Stimulated activated naive B cell treated with anti-CD40 and anti-IgM and Interleukin-4, amounts not matched to agents 10 μg/mL and 1 μg/mL and 100 μg/mL, for 72 hours (primary cell): ENCODE results near the gene CPB2.

Source experiments
- ATAC-seq, 2 donors: fragments of 150-1000 bp; cut with Tn5 transposase; replicated peaks; 2 replicates each; pipeline ENCODE4 v1.10.0; 2021; ENCODE audit warnings: moderate library complexity in 1 of 2
- DNase-seq: peaks from one replicate; pipeline ENCODE4 v3.0.0; 2021
- H3K27ac Mint-ChIP-seq: one replicate; pipeline ENCODE4 v1.8.0; 2022; ENCODE audit warnings: mild to moderate bottlenecking, mixed read lengths
- H3K27me3 Mint-ChIP-seq, 2 donors: one replicate each; pipeline ENCODE4 v1.8.0; 2022; ENCODE audit warnings: mixed read lengths in 2 of 2
- H3K36me3 Mint-ChIP-seq, 2 donors: one replicate each; pipeline ENCODE4 v1.8.0; 2022; ENCODE audit warnings: mixed read lengths in 2 of 2, mild to moderate bottlenecking in 1 of 2
- H3K4me1 Mint-ChIP-seq, 2 donors: one replicate each; pipeline ENCODE4 v1.8.0; 2022; ENCODE audit warnings: mixed read lengths in 2 of 2, mild to moderate bottlenecking in 1 of 2
- H3K4me3 Mint-ChIP-seq, 2 donors: one replicate each; pipeline ENCODE4 v1.8.0; 2022; ENCODE audit warnings: mild to moderate bottlenecking in 2 of 2, mixed read lengths in 2 of 2, moderate library complexity in 1 of 2
- H3K9me3 Mint-ChIP-seq, 2 donors: one replicate each; pipeline ENCODE4 v1.8.0; 2022; ENCODE audit warnings: mixed read lengths in 2 of 2, mild to moderate bottlenecking in 1 of 2

The CPB2 gene

GRCh38 chr13:46134961-46135522 lies 30.2 kb upstream of the CPB2 start:
- Mint-ChIP-seq H3K27me3 (no peaks in the 10 kb centered on the region), H3K27ac (peak overlapping the region; percentile 93), H3K36me3 (peaks cover 55 to 73% of the 10 kb centered on the region in 2 donors), H3K9me3 (no peaks in the 10 kb centered on the region), H3K4me1 (peaks cover 14 to 23% of the 10 kb centered on the region in 2 donors), H3K4me3 (no peak overlapping the region)
- ATAC-seq (no peak), DNase-seq (no peak)

DNA sequence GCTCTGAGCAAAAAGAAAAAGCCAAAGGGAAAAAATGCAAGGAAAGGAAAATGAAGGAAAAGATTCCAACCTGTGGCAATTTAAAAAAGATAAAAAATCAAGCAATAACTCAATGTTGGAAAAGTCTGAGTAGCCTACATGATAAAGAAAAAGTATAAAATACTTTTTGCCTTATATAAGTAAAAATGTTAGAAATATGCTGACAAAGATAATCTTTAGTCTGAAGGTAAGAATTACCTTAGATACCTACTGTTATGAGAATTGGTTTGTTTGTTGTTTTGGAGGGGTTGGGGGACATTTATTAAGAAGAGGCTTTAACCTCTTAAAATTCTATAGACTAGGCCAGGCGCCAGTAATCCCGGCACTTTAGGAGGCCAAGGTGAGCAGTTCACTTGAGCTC lies 29.7 kb upstream of the CPB2 start:
- Mint-ChIP-seq H3K4me3 (no peak overlapping the region), H3K36me3 (peaks cover 55 to 73% of the 10 kb centered on the region in 2 donors), H3K4me1 (peaks cover 16 to 19% of the 10 kb centered on the region in 2 donors), H3K27me3 (no peaks in the 10 kb centered on the region), H3K27ac (peak overlapping the region; percentile 62), H3K9me3 (no peaks in the 10 kb centered on the region)
- ATAC-seq (no peak), DNase-seq (no peak)

DNA sequence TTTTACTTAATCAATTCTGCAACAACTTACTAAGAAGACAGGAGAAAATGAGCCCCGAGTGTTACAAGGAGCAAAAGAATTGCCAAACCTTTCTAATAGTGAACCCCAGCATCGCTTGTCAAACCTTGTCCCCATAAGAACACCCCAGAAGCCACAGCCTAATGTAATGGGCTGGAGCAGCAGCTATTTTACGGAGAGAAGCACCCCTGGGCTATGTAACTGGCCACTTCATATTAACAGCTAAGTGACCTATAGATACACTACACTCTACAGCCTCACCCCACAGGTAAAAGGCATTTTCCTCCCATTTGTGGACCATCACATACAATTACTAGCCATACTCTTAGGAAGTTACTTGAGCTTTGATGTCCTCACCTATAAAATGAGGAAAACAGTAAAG lies 27.3 kb upstream of the CPB2 start:
- peaks cover 60 to 84% of the 10 kb centered on the region in 2 donors for H3K36me3 Mint-ChIP-seq
- ATAC-seq = no peak
- no peak for DNase-seq
- peak overlapping the region; percentile 31 for H3K27ac Mint-ChIP-seq
- no peaks in the 10 kb centered on the region for H3K9me3 Mint-ChIP-seq
- H3K27me3 Mint-ChIP-seq = no peaks in the 10 kb centered on the region
- H3K4me1 Mint-ChIP-seq = peaks cover 19 to 24% of the 10 kb centered on the region in 2 donors
- no peak overlapping the region for H3K4me3 Mint-ChIP-seq

GRCh38 chr13:46131705-46132104 lies 26.9 kb upstream of the CPB2 start:
- Mint-ChIP-seq H3K36me3 (peaks cover 61 to 84% of the 10 kb centered on the region in 2 donors), H3K4me1 (peaks cover 20 to 28% of the 10 kb centered on the region in 2 donors), H3K27me3 (no peaks in the 10 kb centered on the region), H3K9me3 (no peaks in the 10 kb centered on the region), H3K27ac (peak overlapping the region; percentile 9), H3K4me3 (no peak overlapping the region)
- no peak for ATAC-seq
- DNase-seq = no peak

DNA sequence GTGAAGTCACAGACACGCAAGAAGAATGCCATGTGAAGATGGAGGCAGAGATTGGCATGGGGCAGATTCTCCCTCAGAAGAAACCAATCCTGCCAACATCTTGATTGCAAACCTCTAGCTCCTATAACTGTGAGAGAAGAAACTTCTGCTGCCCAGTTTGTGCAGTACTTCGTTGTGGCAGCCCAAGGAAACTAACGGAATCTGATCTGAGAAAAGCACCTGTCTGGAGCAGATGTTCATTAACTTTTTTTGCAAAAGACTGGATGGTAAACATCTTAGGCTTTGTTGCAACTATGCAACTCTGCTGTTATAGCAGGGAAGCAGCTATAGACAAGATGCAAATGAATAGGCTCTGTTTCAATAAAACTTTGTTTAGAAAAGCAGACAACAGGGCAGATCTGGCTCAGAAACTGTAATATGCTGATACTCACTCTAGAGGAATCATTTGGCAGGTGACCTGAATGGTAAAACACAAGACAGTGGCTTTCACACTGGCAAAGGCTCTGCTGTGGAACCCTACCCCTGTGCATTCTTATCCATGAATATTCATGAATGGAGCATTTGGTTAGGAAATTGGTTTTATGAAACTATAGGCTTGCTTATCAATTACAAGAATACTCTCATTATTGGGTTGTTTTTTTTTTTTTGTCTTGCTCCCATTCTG lies 25.3 kb upstream of the CPB2 start:
- Mint-ChIP-seq H3K36me3 (peaks cover 52 to 80% of the 10 kb centered on the region in 2 donors), H3K27me3 (no peaks in the 10 kb centered on the region), H3K4me3 (peak overlapping the region in 1 of 2 donors; percentile 5), H3K4me1 (peaks cover 24 to 33% of the 10 kb centered on the region in 2 donors), H3K9me3 (no peaks in the 10 kb centered on the region), H3K27ac (peak overlapping the region; percentile 38)
- DNase-seq (no peak), ATAC-seq (no peak)

- Mint-ChIP-seq H3K27ac (peak overlapping the region; percentile 1), H3K9me3 (no peaks in the 10 kb centered on the region), H3K4me1 (peaks cover 30 to 42% of the 10 kb centered on the region in 2 donors), H3K36me3 (peaks cover 49 to 78% of the 10 kb centered on the region in 2 donors), H3K27me3 (no peaks in the 10 kb centered on the region), H3K4me3 (no peak overlapping the region)
- ATAC-seq = no peak
- no peak for DNase-seq
Observed at GRCh38 chr13:46129124-46129523, 24.3 kb upstream of the CPB2 start.

DNA sequence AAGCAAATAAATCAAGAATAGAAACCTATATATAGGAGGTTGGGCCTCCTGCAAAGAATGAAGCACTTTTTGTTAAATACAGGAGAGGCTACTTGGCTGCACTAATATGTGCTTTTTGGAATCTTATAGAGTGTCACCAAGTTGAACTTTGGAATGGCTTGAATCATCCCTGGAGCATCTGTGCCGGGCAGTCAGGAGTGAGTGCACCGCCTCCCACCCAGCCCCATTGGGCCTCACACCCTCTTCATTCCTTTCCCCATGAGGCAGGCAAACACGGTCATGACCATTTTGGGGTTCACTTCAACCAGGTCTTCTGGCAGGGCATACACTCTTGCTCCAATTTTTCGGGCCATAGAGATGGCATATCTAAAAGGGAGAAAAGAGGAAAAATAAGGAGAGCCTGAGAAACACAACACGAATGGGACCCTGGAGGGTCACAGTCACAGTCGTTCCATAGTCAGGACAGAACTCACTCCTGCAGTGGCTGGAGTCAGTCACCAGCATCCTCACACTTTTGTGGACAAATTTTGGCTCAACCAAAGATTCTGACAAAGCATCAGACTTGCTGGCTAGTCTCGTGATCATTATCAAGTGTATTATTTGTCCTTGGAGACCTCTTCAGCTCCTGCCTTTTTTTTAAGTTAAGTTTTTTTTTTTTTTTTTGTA lies 22.7 kb upstream of the CPB2 start:
- H3K27ac Mint-ChIP-seq = peak overlapping the region; percentile 9
- no peak for DNase-seq
- peaks cover 36 to 62% of the 10 kb centered on the region in 2 donors for H3K36me3 Mint-ChIP-seq
- no peaks in the 10 kb centered on the region for H3K27me3 Mint-ChIP-seq
- no peak for ATAC-seq
- no peaks in the 10 kb centered on the region for H3K9me3 Mint-ChIP-seq
- no peak overlapping the region for H3K4me3 Mint-ChIP-seq
- peaks cover 30 to 42% of the 10 kb centered on the region in 2 donors for H3K4me1 Mint-ChIP-seq

DNA sequence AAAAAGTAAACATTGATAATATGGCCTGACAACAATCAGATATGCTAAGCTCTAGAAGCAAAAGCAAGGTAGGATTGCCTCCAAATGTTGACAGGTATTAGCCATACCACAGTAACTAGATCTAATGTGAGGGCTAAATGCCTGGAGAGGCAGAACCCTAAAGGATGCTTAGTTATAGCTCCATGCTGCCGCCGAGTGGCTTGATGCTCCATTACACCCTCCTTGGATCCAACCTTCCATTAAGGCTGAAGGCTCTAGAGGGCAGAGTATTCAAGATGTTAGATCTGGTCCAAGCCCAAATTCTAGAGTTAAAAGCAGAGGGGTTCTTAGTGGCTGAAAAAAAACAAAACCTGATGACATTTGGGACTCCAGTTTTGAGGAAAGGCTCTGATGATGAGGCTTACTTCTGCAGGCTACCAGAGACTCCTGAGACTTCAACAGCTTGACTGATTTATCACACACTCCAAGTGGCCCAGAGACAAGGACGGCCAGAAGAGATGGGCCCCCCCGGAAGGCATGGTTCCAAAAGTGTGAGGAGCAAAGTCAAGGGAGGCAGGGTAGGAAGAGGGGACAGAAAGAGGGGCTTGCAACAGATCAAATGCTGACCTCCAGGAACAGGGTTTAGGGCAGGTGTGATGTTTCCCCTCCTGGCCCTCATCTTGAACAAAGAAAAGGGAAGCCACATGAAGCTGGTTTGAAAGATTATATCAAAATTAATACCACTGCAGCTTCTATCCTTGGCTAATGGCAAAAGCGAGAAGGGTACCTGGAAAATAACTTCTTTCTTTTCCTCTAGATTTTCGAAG lies 21.9 kb upstream of the CPB2 start:
- Mint-ChIP-seq H3K27ac (peak overlapping the region; percentile 85), H3K4me1 (peaks cover 30 to 40% of the 10 kb centered on the region in 2 donors), H3K9me3 (no peaks in the 10 kb centered on the region), H3K36me3 (peaks cover 35 to 56% of the 10 kb centered on the region in 2 donors), H3K27me3 (no peaks in the 10 kb centered on the region), H3K4me3 (peak overlapping the region in 1 of 2 donors; percentile 25)
- ATAC-seq (peak; percentile 56 to 69), DNase-seq (peak; percentile 32)

- DNase-seq = no peak
- Mint-ChIP-seq H3K27me3 (no peaks in the 10 kb centered on the region), H3K36me3 (peaks cover 31 to 50% of the 10 kb centered on the region in 2 donors), H3K27ac (peak overlapping the region; percentile 85), H3K4me1 (peaks cover 30 to 40% of the 10 kb centered on the region in 2 donors), H3K9me3 (no peaks in the 10 kb centered on the region), H3K4me3 (no peak overlapping the region)
- no peak for ATAC-seq
Observed at GRCh38 chr13:46126056-46126455, 21.2 kb upstream of the CPB2 start.

GRCh38 chr13:46124967-46125933 lies 20.4 kb upstream of the CPB2 start:
- DNase-seq = no peak
- Mint-ChIP-seq H3K4me1 (peaks cover 28 to 40% of the 10 kb centered on the region in 2 donors), H3K4me3 (peak overlapping the region; percentile 48 to 54), H3K36me3 (peaks cover 25 to 43% of the 10 kb centered on the region in 2 donors), H3K9me3 (no peaks in the 10 kb centered on the region), H3K27me3 (no peaks in the 10 kb centered on the region), H3K27ac (peak overlapping the region; percentile 79)
- peak; percentile 10 to 11 for ATAC-seq

DNA sequence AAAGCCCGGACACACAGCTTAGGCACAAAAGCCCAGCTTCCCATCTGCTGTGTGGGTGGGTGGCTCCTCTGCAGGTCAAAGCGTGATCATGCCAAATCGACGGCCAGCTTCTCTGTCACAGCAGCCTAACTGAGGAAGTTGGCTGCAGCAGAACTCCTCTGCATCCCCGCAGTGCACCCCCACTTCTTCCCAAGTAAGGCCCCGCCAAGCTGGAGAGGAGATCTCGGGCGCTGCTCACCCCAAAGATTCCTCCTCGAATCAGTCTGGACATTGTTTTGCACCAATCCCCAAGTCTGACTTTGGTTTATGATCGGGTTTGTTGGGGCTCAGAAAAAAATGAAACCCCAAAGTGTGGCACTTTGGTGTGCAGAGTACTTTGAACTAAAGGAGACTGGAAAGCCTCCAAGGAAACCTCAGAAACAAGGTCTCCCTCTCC lies 19.7 kb upstream of the CPB2 start:
- ATAC-seq (peak; percentile 41 to 50), DNase-seq (peak; percentile 29)
- peak overlapping the region; percentile 79 for H3K27ac Mint-ChIP-seq
- H3K4me1 Mint-ChIP-seq = peaks cover 24 to 40% of the 10 kb centered on the region in 2 donors
- H3K27me3 Mint-ChIP-seq = no peaks in the 10 kb centered on the region
- peaks cover 20 to 38% of the 10 kb centered on the region in 2 donors for H3K36me3 Mint-ChIP-seq
- H3K4me3 Mint-ChIP-seq = peak overlapping the region; percentile 48 to 54
- H3K9me3 Mint-ChIP-seq = no peaks in the 10 kb centered on the region

DNA sequence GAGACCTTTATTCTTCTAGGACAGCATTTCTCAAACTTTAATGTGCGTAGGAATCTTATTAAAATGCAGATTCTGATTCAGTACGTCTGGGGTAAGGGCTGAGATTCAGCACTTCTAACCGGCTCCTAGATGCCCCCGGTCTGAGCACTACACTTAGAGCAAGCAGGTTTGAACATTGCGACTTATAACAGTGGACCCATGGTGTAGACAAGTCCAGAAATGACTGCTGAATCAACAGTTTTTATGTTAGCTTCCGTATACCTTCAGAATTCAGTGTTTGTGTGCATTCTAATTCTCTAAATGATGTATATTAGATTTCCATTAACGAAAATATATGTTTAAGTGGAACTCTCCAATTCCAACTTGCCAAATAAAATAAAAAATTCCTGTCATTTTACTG lies 17.5 kb upstream of the CPB2 start:
- Mint-ChIP-seq H3K27me3 (no peaks in the 10 kb centered on the region), H3K27ac (no peak overlapping the region)

GRCh38 chr13:46121597-46122163 lies 16.8 kb upstream of the CPB2 start:
- H3K4me3 Mint-ChIP-seq = no peak overlapping the region
- H3K9me3 Mint-ChIP-seq = no peaks in the 10 kb centered on the region
- H3K4me1 Mint-ChIP-seq = peaks cover 15 to 30% of the 10 kb centered on the region in 2 donors
- DNase-seq (no peak), ATAC-seq (no peak)
- no peak overlapping the region for H3K27ac Mint-ChIP-seq
- H3K27me3 Mint-ChIP-seq = no peaks in the 10 kb centered on the region
- peaks cover 5 to 16% of the 10 kb centered on the region in 2 donors for H3K36me3 Mint-ChIP-seq

More for the DNA sequence above, 17.5 kb upstream of the CPB2 start:
- no peak for DNase-seq
- H3K4me1 Mint-ChIP-seq = peaks cover 20 to 36% of the 10 kb centered on the region in 2 donors
- H3K4me3 Mint-ChIP-seq = no peak overlapping the region
- H3K9me3 Mint-ChIP-seq = no peaks in the 10 kb centered on the region
- H3K36me3 Mint-ChIP-seq = peaks cover 9 to 22% of the 10 kb centered on the region in 2 donors
- no peak for ATAC-seq
